GM19468 (cell line): ENCODE results near the gene CYGB.

Experiments used
- ATAC-seq: cut with Tn5 transposase; IDR thresholded peaks from one replicate; pipeline ENCODE4 v1.9.1; 2021; ENCODE audit warnings: mild to moderate bottlenecking, moderate library complexity, moderate number of reproducible peaks; ENCODE audit not compliant: unreplicated experiment; ENCODE audit errors: extremely low read depth

CYGB gene

DNA sequence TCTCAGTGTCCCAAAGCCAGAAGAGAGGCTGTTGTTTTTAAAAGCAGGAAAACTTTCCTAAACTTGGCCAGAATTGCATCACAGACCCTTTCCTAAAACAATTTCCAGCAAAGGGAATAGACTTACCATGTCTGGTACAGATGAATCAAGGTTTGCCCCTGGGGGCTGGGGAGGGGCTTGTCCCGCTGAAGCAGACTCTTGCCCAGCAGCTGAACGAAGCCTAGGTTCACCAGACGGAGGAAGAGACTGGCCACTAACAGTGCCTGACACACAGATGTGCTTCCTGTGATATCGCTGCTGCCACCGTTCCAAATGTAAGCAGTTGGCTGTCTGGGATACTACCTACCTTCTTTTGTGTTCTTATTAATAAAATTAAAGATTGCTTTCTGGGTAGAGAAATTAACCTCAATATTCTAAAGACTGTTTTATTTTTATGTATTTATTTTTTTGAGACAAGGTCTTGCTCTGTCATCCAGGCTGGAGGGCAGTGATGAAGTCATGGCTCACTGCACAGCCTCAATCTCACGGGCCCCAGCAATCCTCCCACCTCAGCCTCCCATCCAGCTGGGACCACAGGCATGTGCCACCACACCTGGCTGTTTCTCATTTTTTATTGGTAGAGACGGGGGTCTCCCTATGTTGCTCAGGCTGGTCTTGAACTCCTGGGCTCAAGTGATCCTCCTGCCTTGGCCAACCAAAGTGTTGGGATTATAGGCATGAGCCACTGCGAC, 15.8 kb upstream of the CYGB start:
- no peak for ATAC-seq

DNA sequence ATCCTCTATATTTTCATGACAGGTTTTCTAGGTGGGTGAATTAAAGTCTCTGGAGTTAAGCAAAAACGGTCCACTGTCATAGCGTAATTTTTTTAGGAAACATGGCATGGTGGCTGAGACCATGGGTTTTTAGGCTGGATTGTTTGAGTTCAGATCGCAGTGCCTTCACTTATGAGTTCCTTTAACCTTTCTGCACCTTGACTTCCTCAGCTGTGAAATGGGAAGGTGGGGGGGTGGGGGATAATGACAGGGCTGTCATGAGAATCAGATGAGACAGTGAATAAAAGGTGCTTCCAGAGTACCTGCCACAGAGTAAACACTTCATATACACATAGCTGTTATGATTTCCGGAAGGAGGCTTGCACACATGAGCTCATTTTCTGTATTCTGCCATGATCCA, 14.2 kb upstream of the CYGB start:
- no peak for ATAC-seq

DNA sequence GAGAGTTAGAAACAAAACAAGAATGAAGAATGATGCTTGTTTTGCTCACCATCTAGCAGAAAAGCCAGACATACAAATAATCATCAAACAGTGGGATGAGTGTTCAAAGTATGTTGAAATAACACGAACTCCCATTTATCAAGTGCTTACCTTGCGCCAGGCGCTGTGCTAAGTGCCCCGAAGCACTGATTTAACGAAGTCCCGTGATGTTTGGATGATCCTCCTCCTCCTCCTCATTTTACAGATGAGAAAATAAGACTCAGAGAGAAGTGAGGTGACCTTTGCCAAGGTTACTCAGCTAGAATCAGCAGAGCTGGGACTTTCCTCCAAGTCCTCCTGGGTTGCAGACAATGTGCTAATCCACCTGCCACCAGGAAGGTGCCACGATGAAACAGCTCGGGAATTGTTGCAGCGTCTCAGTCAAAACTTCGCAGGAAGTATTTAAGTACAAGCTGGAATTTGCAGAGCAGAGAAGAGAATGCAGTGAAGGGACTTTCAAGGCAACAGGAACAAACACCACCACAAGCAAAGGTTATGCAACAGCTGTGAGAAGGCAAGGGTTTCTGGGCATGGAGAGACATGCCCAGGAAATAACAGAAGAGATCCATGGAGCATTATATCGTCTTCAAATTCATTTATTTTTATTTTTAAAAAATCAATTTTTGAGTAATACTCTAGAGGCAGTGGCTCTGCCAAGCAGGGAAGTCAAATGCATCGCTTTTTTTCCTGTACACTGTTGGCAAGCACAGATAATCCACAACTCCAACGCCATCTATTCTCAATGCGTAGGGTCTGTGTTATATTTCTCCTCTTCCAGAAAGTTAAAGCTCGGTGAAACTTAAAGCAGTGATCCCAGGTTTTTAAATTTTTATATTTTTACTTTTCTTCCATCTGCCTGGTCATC, 13.5 kb upstream of the CYGB start:
- no peak for ATAC-seq

DNA sequence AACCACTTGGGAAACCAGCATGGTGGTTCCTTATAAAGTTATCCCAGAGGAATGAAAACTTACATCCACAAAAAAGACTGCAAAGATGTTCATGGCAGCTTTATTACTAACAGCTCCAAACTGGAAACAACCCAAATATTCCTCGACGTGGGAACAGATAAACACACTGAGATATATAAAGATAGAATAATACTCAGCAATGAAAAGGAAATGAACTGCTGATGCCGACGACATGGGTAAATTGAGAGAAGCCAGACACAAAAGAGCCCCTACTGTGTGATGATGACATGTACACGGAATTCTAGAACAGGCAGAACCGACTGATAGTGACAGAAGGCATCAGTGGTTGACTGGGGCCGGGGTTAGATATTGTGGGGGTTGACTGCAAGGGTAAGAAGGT, 12.0 kb upstream of the CYGB start:
- no peak for ATAC-seq

DNA sequence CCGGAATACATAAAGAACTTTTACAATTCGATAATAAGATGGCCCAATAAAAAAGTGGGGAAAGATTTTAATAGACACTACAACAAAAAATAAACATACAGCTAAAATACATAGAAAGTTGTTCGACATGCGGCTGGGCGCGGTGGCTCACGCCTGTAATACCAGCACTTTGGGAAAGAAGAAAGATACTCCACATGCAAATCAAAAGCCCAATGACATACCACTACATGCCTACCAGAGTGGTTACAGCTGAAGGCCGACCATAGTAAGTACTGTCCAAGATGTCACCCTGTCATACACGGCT, 11.7 kb upstream of the CYGB start:
- ATAC-seq, result no peak

DNA sequence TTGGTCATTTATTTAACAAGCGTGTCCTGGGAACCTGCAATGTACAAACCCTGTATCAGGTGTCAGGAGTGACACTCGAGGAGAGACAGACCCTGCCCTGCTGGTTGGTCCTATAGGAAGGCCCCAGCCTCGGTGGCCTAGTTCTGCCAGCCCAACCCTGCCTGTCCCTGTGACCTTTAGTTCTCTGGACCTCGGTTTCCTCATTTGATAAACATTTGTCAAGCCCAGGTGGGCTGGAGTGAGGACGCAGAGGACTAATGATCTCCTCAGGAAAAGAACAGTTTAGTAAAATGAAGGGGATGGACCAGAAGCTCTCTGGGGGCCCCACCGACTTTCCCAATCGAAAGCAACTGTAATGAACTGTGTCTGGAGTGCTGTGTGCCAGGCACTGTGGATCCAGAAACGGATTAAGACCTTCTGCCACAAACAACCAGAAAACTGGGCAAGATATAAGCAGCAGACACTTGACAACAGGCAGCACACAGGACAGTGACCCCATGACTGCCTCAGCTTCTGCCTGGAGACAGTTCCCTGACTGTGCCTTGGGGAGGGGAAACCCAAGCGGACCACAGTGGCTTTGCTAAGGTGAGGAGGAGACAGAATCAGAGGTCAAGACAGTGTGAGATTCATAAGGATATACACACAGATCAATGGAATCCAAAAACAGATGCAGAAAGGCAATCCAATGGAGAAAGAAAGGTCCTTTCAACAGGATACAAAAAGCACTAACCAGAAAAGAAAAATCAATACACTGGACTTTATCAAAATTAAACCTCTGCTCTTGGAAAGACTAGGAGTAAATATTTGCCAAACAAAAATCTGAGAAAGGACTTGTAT, 11.1 kb upstream of the CYGB start:
- ATAC-seq, result no peak

DNA sequence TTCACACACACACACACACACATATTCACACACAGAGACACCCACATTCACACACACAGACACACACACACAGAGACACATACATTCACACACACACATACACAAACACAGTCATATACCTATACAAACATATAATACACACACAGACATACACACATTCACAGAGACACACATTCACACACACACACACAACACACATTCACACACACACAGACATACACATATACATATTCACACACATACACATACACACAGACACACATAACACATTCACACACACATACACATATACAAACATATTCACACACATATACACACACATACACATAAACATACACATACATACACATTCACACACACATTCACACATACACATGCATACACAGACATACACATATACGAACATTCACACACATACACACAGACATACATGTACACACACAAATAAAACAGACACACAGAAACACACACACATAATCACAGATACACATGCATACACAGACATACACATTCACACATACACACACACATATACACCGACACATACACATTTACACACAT, 10.2 kb upstream of the CYGB start:
- ATAC-seq, result no peak

DNA sequence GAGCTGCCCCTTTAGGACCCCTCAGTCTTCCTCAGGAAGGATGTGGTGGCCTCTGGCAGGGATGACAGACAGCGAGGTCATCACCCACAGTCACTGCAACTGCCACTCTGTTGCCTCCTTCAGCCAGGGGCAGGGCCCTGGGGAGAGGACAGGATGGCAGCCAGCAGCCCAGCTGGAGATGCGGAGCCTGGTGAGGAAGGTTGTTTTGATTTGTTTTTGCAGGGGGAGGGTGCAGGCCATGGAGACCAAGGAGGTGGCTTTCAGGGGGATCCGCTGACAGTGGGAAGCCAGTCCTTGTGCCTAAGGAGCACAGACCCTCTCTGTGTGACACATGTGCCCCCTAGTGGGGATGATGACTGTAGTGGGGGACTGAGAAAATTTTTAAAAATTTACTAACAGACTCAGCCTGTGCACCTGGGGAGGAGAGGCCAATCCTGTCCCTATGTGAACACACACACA, 9.7 kb upstream of the CYGB start:
- ATAC-seq, result no peak

DNA sequence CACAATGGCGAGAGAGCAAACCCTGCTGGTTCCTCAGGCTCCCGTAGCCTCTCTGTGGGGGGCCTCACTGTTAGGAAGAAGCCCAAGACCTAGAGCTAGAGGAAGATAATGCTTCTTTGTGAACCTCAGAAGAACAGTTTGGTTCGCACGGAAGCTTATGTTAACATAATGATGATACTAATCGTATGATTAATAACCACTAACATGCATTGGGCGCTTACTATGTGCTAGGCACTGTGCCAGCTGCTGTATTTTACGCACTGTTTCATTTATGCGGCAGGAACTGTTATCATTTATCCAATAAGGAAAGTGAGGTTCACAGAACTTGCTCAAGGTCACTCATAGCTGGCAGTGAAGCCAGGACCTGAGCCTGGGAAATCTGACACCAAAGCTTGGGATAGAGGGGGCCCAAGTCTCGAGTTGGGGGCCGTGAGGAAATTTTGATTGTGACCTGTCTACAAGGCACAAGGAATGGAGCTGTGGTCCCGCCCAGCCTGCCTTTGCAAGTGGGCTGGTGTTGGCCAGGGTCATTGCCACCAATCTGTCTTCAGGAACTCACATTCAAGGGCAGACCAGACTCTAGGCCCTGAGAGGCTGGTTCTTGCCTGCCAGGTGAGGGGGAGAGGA, 9.2 kb upstream of the CYGB start:
- no peak for ATAC-seq

DNA sequence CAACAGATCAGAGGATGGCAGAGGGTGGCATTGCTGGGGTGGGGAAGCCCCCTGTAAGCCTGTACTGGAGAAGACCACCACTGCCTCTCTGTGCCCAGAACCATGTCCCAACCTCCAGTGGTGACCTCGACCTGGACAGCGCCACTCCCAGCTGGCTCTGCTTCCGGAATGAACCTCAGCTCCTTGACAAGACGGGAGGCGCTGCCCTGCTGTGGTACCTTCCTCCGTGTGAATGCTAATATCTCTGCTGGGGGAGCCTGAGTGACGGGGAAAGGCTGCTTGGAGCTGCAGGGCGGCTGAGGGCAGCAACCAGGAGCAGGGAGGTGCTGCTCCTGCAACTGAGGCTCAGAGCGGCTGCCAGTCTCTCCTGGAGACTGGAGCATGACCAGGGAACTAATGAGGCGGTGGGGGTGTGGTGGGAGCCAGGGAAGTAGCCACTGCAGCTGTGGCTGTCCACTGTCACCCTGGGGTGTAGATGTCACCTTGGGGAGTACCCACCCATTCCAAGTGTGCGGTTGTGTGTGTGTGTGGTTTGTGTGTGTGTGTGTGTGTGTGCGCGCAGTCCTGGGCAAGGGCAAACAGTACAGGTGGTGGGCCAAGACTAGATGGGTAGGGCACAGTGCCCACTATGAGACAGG, 8.5 kb upstream of the CYGB start:
- no peak for ATAC-seq

DNA sequence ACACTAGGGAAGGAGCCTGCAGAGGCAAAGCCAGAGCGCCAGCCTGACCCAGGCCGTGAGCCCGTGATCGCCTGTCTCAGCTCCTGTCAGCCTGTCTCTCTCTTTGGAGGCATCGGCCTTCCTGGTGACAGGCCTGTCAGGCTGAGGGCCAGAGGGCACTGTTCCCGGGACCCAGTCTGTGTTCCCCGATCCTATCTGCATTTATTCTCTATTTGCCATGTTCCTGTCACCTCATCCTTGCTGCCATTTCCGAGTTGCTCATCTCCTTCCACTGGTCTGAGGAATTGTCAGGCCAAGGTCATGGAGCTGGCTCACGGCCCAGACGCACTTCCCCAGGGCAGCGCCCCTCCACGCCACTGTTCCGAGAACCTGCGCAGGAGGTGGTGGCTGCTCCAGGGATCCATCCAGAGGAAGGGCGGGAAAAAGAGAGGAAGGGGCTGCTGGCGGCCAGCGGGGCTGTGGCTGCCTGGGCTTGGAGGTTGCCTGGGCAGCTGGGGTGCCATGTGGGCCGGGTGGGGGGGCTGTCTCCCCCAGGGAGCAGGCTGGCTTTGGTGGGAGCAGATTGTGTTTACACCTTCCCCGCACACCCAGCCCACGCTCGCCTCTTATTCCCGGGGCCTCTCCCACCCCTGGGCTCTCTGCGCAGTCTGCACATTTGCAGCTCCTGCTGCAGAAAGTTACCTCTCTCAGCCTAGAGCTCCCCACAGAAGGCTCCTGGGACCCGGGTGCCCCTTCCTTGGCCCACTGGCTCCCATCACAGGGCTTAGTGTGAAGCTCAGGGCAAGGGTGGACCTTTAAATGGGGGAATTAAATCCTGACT, 7.2 kb upstream of the CYGB start:
- ATAC-seq, result no peak

DNA sequence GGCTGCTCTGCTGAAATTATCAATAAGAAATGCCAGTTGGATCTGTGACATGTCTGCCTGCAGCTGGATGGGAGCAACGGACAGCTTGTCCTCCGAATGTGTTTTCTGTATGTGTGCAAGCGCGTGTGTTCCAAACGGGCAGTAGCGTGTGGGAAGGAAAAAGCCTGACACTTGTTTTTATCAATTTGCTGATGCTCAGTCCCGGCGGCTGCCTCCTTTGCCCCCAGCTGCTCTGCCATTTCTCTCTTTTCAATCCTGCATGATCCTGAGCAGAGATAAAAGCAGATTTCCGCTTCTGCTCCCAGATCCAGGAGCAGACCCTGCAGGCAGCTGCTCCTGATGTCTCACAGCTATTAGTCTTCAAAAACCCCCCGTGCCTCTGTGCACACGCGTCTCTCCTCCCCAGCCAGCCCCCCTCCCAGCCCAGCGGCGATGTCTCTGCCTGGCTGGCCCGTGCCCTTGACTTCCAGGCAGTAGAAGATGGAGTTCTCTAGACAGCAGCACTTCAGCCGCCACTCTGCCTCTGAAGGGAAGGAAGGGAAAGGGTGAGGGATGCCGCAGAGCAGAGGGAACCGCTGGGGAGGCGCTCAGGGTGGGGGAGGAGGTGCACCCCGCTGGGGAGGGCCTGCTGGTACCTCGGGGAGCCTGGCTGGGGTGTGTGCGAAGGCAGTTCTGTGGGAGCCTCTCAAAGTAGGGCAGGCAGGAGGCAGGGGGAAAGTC, 6.5 kb upstream of the CYGB start:
- ATAC-seq, result no peak

DNA sequence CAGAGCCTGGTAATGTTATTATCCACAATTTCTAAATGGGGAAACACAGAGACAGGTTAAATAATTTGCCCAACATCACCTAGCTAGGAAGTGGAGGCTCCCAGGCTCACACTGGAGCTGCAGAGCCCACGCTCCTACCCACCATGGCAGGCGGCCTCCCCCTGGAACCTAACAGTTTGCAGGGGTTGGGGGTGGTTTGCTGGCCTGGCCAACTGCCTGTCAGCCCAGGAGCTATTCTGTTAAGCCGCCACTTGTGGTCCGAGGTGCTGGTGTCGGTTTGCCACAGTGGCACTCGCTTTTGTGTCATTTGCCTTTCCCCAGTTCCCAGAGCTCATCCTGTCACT, 5.9 kb upstream of the CYGB start:
- no peak for ATAC-seq

DNA sequence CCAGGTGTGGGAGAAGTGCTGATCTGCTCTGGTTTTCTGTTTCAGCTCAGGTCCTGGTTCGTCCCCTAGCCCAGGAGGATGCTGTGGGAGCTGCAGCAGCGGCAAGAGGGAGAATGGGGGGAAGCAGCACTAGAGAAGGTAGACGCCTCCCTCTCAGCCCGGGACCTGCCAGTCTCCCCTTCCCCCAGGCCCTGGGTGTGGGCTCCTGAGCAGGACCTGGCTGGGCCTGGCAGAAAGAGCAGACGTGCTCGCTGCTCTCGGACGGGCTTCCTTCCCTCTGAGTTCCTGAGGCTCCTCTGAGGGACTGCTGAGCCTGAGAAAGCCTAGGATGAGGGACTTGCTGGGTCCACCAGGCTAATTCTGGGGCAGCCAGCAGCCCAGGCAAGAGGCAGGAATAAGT, 5.5 kb upstream of the CYGB start:
- ATAC-seq, result no peak

DNA sequence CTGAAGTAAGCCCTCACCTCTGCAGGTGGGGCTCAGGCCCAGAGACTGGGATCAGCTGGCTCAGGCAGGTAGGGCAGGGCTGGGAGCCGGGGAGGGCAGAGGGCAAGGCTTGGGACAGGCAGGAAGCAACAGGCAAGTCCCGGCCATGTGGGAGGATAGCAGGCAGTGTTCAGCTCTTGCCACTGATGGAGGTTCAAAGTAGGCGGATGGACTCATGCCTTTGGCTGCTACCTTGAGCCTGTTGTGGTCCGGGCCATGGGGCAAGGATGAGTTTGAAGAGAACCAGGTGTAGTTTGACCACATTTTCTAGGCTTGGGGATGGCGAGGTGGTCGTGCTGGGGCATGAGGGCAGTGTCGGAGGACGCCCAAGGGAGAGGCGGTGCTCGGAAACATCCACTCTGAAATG, 5.1 kb upstream of the CYGB start:
- ATAC-seq, result no peak

DNA sequence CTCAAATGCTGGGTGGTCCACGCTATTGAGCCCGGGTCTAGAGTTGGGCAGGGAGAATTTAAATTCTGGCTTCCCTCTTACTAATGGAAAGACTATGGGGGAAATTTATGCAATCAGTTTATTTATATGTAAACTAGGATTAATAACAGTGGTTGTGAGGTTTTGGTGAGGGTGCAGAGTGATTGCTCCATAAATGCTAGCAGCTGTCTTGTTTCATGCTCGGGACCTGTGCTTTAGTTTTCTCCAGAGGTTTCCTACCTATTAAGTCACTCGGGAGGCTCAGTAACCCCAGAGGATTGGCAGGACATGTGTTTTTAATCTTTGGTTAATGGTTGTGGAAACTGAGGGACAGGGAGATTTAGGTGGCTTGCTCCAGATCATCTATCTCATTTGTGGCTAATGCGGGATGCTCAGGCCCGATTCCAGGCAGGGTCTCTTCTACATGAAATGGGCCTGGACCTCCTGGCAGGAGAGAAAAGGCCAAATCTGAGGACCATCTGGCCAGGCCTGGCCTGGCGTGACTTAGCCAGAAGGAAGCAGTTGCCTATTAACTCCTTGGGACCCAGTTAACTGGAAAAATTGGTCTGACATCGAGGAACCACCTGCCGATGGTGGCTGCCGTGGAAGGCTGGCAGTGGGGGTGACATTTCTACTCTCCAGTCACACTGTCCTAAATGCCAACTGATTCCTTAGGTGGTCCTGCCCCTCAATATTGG, 4.4 kb upstream of the CYGB start:
- no peak for ATAC-seq

DNA sequence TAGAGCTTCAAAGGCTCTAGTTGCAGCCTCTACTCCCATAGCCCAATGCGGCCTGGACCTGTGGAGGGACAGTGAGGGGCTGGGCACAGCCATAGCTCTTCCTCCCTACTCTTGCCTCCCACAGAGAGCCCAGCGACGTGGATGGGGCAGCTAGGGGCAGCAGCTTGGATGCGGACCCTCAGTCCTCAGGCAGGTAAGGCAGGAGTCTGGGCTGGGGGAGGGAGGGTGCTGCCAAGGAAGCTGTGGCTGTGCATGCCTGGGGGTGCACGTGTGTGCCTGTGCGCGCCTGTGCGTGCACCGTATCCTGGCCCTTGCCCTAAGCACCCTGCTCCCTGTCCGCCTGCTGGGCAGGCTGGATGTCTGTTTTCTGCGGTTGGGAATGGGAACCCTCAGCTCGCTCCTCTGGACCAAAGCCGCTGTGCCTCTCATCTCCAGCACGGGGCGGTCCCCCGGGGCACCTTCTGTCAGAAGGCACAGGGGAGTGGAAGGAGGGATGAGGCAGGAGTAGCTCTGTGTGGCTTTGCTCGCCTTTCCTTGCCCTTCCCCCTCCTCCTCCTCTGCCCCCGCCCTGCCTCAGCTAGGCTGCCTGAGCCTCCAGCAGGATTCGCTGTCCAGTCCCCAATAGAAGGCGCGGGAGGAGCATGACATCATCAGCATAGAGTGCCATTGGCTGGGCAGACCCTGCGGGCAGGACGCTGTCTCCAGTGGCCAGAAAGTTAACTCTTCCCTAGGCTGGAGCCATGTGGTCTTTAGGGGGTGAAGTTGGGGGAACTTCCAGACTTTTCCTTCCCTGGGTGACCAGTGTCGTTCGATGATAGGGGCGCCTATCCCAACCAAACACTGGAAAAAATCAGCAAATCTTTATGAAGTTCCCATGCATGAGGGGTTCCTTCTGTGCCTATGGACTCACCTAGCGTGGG, 3.1 kb upstream of the CYGB start:
- ATAC-seq, result no peak
